Astrocyte (in vitro differentiated cells and primary cell): ENCODE results near the gene HERC6. TPM values are rescaled to one million over a fixed set of nuclear protein-coding genes. Genes with fewer than 3 reads are reported as not detected.
"Not testable (repeated sequence)": the region's sequence is repeated elsewhere in the genome, so short reads cannot be mapped to it uniquely, and the experiment has no call there.

Experiments used
- DNase-seq: peaks from one replicate; pipeline ENCODE4 v3.0.0-alpha.2; 2010; ENCODE audit warnings: low read depth
- FAIRE-seq: peaks from 2 replicates; lab custom pipeline; 2011; peaks lifted over from hg19 to GRCh38; lab: Jason Lieb, UNC
- H2AFZ ChIP-seq: 2 replicates; pipeline ENCODE4 v1.6.0; 2012; ENCODE audit warnings: low read depth, low read length, inconsistent platforms
- H3K27ac ChIP-seq: 2 replicates; pipeline ENCODE4 v1.5.1; 2011; ENCODE audit warnings: low read depth, low read length, inconsistent platforms
- H3K27me3 ChIP-seq: 2 replicates; pipeline ENCODE4 v1.6.0; 2011; ENCODE audit warnings: low read length, inconsistent platforms; ENCODE audit not compliant: insufficient read depth
- H3K36me3 ChIP-seq: 2 replicates; pipeline ENCODE4 v1.5.1; 2011; ENCODE audit warnings: low read length, inconsistent platforms; ENCODE audit not compliant: insufficient read depth
- H3K4me1 ChIP-seq: 2 replicates; pipeline ENCODE4 v1.5.1; 2011; ENCODE audit warnings: low read length, inconsistent platforms; ENCODE audit not compliant: insufficient read depth
- H3K4me2 ChIP-seq: 2 replicates; pipeline ENCODE4 v1.6.0; 2012; ENCODE audit warnings: low read length, inconsistent platforms
- H3K4me3 ChIP-seq: 2 replicates; pipeline ENCODE4 v1.5.1; 2011; ENCODE audit warnings: low read depth, mild to moderate bottlenecking, low read length, inconsistent platforms; ENCODE audit not compliant: insufficient read depth
- H3K79me2 ChIP-seq: 2 replicates; pipeline ENCODE4 v1.6.0; 2012; ENCODE audit warnings: mild to moderate bottlenecking, low read length, inconsistent platforms; ENCODE audit not compliant: insufficient read depth
- H3K9ac ChIP-seq: 2 replicates; pipeline ENCODE4 v1.6.0; 2012; ENCODE audit warnings: mild to moderate bottlenecking, low read length, inconsistent platforms
- H3K9me3 ChIP-seq: 2 replicates; pipeline ENCODE4 v1.5.1; 2012; ENCODE audit warnings: low read depth, mild to moderate bottlenecking, low read length, inconsistent platforms; ENCODE audit not compliant: insufficient read depth
- H4K20me1 ChIP-seq: 2 replicates; pipeline ENCODE4 v1.6.0; 2012; ENCODE audit warnings: low read length, inconsistent platforms; ENCODE audit not compliant: insufficient read depth
- H3K27ac Mint-ChIP-seq: one replicate; pipeline ENCODE4 v1.8.0; 2021; ENCODE audit warnings: mild to moderate bottlenecking, mixed read lengths; ENCODE audit not compliant: unreplicated experiment
- H3K27me3 Mint-ChIP-seq: one replicate; pipeline ENCODE4 v1.8.0; 2021; ENCODE audit warnings: low read depth, mixed read lengths; ENCODE audit not compliant: unreplicated experiment
- H3K36me3 Mint-ChIP-seq: one replicate; pipeline ENCODE4 v1.8.0; 2021; ENCODE audit warnings: low read depth, mixed read lengths; ENCODE audit not compliant: unreplicated experiment
- H3K4me1 Mint-ChIP-seq: one replicate; pipeline ENCODE4 v1.8.0; 2021; ENCODE audit warnings: low read depth, mixed read lengths; ENCODE audit not compliant: unreplicated experiment
- H3K4me3 Mint-ChIP-seq: one replicate; pipeline ENCODE4 v1.8.0; 2021; ENCODE audit warnings: mild to moderate bottlenecking, moderate library complexity, mixed read lengths; ENCODE audit not compliant: unreplicated experiment
- H3K9me3 Mint-ChIP-seq: one replicate; pipeline ENCODE4 v1.8.0; 2021; ENCODE audit warnings: mild to moderate bottlenecking, mixed read lengths; ENCODE audit not compliant: unreplicated experiment
- EZH2 ChIP-seq: IDR thresholded peaks from 2 replicates; pipeline ENCODE4 v1.6.1; 2012; ENCODE audit warnings: mild to moderate bottlenecking, low read length, inconsistent platforms; ENCODE audit not compliant: insufficient read depth
- total RNA-seq: library from RNA; stranded (reverse); gene quantifications from 2 replicates; pipeline ENCODE4 v1.2.1, GENCODE V29; 2021
- TF ChIP-seq, protein P1 (sequence below): IDR thresholded peaks from 2 replicates; pipeline ENCODE4 v1.5.1; 2011; ENCODE audit warnings: low read depth, mild to moderate bottlenecking, inconsistent platforms, low read length, moderate library complexity; ENCODE audit not compliant: insufficient read depth

HERC6 gene
- total RNA-seq, 1 donor from 2014 or later, result 37.3 TPM

GRCh38 chr4:88335092-88335665 is 43.5 kb upstream of the HERC6 start:
- FAIRE-seq (no peak), DNase-seq (no peak)
- Histone ChIP-seq H3K4me1 (no peaks in the 10 kb centered on the region), H2AFZ (no peak overlapping the region), H4K20me1 (no peaks in the 10 kb centered on the region), H3K36me3 (no peaks in the 10 kb centered on the region), H3K4me3 (no peak overlapping the region), H3K4me2 (no peak overlapping the region), H3K27me3 (no peaks in the 10 kb centered on the region), H3K79me2 (no peaks in the 10 kb centered on the region), H3K9me3 (no peaks in the 10 kb centered on the region), H3K27ac (no peak overlapping the region), H3K9ac (no peak overlapping the region)
- Mint-ChIP-seq H3K4me1 (no peaks in the 10 kb centered on the region), H3K9me3 (no peaks in the 10 kb centered on the region), H3K27ac (no peak overlapping the region), H3K36me3 (no peaks in the 10 kb centered on the region), H3K4me3 (no peak overlapping the region), H3K27me3 (no peaks in the 10 kb centered on the region)
- TF ChIP-seq, protein P1, sequence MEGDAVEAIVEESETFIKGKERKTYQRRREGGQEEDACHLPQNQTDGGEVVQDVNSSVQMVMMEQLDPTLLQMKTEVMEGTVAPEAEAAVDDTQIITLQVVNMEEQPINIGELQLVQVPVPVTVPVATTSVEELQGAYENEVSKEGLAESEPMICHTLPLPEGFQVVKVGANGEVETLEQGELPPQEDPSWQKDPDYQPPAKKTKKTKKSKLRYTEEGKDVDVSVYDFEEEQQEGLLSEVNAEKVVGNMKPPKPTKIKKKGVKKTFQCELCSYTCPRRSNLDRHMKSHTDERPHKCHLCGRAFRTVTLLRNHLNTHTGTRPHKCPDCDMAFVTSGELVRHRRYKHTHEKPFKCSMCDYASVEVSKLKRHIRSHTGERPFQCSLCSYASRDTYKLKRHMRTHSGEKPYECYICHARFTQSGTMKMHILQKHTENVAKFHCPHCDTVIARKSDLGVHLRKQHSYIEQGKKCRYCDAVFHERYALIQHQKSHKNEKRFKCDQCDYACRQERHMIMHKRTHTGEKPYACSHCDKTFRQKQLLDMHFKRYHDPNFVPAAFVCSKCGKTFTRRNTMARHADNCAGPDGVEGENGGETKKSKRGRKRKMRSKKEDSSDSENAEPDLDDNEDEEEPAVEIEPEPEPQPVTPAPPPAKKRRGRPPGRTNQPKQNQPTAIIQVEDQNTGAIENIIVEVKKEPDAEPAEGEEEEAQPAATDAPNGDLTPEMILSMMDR, result no peak
- TF ChIP-seq EZH2, result no peak

- Histone ChIP-seq H3K27me3 (no peaks in the 10 kb centered on the region), H3K4me3 (no peak overlapping the region), H3K4me2 (peak overlapping the region; percentile 71), H3K79me2 (no peaks in the 10 kb centered on the region), H3K36me3 (no peaks in the 10 kb centered on the region), H4K20me1 (no peaks in the 10 kb centered on the region), H2AFZ (peak overlapping the region; percentile 30), H3K4me1 (peaks cover 4% of the 10 kb centered on the region), H3K9me3 (no peaks in the 10 kb centered on the region), H3K27ac (peak overlapping the region; percentile 59), H3K9ac (peak overlapping the region; percentile 3)
- Mint-ChIP-seq H3K27me3 (no peaks in the 10 kb centered on the region), H3K9me3 (no peaks in the 10 kb centered on the region), H3K4me1 (peaks cover 8% of the 10 kb centered on the region), H3K27ac (peak overlapping the region; percentile 88), H3K4me3 (no peak overlapping the region), H3K36me3 (no peaks in the 10 kb centered on the region)
- no peak for TF ChIP-seq EZH2
- TF ChIP-seq, protein P1, result no peak
- FAIRE-seq (peak; percentile 71), DNase-seq (peak; percentile 92)
These were observed 37.1 kb upstream of the HERC6 start for GRCh38 chr4:88341227-88342192.

GRCh38 chr4:88346902-88347301 is 31.8 kb upstream of the HERC6 start:
- H3K4me1 ChIP-seq, H3K36me3 Mint-ChIP-seq, H2AFZ ChIP-seq: not testable (repeated sequence)

DNA sequence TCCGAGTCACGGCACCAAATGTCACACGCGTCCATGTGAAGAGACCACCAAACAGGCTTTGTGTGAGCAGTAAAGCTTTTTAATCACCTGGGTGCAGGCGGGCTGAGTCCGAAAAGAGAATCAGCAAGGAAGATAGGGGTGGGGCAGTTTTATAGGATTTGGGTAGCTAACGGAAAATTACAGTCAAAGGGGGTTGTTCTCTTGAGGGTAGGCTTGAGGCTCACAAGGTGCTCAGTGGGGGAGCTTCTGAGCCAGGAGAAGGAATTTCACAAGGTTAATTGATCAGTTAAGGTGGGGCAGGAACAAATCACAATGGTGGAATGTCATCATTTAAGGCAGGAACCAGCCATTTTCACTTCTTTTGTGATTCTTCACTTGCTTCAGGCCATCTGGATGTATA is 29.9 kb upstream of the HERC6 start:
- H3K4me1 Mint-ChIP-seq, H3K27me3 Mint-ChIP-seq, H3K27me3 ChIP-seq, FAIRE-seq, H3K4me1 ChIP-seq, H3K36me3 Mint-ChIP-seq, H3K79me2 ChIP-seq, H3K4me2 ChIP-seq, H3K9me3 Mint-ChIP-seq, H3K27ac ChIP-seq, H2AFZ ChIP-seq, DNase-seq, H3K9me3 ChIP-seq, H4K20me1 ChIP-seq, H3K4me3 Mint-ChIP-seq, H3K36me3 ChIP-seq, H3K27ac Mint-ChIP-seq, H3K4me3 ChIP-seq, H3K9ac ChIP-seq: not testable (repeated sequence)

More at GRCh38 chr4:88346902-88347301, 31.8 kb upstream of the HERC6 start:
- not testable (repeated sequence) for H3K9me3 ChIP-seq, H3K9ac ChIP-seq, H3K9me3 Mint-ChIP-seq, H3K4me2 ChIP-seq, H3K4me3 Mint-ChIP-seq, H3K27me3 ChIP-seq, H3K27ac Mint-ChIP-seq, DNase-seq, H4K20me1 ChIP-seq, H3K4me3 ChIP-seq, H3K4me1 Mint-ChIP-seq, H3K27ac ChIP-seq, H3K79me2 ChIP-seq, H3K36me3 ChIP-seq, H3K27me3 Mint-ChIP-seq, FAIRE-seq
